ENCODE results near the gene MSX1.

MSX1 gene

DNA sequence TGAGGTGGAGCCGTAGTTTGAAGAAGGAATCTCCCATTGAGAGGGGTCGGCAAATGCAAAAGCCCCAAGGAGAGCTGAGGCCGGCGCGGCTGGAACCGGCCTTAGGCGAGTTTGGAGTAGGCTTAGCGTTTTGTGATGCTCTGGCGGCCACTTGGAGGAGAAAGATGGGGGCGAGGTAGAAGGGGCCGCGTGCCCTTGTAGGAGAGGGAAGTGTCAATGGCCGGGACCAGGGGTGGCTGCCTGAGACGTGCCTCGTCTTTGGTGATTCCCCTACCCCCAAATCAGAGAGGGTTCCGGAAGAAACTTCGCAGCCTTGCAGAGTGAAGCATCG lies 11.7 kb downstream of the MSX1 start:
- no peak for DNase-seq

DNA sequence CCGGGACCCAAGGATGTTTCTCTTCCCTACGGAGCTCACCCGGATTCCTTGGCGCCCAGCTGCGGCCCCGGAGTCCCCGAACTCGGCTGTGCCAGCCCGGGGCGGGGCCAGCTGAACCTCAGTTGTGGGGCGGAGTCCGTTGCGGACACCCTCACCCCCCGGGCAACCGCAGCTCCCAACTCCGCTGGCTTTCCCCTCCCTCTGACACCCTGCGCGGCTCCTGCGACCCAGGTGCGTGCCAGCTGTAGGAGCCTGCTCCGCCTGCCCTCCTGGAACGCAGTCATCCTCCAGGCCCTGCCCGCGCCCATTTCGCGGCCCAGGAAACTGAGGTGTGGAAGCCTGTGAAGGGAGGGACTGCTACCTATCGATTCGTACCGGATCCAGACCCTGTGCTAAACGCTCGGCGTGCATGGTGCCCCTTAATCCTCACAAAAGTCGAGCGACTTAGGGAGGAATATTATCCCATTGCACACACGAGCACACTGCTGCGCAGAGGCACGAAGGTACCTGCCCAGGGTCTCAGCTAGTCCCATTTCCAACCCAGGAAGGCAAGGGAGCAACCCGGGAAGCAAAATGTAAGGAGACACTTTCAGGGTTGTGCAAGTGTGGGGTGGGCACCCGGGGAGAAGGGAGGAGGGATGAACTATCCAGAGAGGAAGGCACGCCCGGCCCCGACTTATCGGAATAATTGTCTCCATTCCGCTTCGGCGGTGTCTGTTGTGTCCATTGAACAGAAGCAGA lies 12.3 kb downstream of the MSX1 start:
- no peak for DNase-seq

DNA sequence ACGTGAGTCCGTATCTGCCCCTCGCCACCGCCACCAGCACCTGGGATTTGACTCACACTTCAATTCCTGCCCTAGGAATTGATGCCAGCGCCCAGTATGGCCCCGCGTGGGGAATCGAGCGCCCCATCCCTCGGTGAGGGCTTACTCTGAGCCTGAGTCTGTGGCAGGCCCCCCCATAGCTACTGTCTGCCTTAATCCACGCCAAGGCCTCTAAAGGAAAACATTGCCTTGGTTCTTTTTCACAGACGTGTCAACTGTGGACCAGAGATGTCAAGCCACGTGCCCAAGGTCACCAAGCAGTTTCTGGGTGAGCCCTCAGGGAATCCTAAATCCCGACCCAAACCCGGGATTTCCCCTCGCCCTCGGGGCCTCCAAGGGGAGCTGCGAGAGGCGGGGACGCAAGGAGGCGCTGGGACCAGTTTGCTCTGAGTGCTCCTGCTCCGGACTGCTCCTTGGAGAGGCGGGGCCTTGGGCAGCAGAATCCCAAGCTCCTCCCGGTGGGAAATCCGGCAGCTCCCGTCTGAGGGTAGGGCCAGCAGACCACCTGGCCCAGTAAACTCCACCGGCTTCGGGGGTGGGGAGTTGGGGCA lies 12.9 kb downstream of the MSX1 start:
- no peak for DNase-seq

DNA sequence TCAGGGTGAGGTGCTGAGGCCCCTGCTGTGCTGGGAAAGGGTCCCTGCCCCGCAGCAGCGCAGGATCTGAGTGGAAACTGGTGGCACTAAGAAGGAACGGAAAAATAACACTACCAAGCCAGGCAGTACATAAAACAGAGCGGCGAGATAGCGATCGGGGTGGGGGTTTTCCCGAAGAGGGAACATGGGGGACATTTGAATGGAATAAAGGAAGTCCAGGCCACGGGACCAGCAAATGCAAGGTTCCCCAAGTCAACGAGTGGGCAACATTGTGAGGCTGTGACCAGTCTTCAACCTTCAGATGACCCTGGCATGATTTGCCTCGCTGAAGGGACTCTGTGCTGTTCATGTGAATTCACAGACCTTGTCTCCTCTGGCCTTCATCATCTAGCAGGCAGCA lies 13.7 kb downstream of the MSX1 start:
- DNase-seq: no peak

DNA sequence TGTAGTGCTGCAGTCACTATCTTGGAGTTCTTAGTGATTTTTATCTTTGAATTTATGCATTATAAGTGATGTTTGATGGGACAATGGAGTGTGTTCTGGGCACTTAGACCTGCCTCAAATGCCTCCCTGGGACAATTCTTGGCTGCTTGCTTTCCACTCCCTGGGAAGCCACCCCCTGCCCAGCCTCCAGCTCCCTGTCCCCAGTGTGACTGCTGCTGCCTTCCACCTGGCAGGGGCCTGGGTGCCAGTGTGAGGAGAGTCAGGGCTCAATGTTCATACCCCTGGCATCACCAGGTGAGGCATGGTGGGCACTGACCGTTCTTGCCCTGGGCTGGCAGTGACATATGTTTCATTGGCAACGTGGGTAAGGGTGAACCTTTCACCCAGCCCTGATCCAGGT lies 14.8 kb downstream of the MSX1 start:
- no peak for DNase-seq

DNA sequence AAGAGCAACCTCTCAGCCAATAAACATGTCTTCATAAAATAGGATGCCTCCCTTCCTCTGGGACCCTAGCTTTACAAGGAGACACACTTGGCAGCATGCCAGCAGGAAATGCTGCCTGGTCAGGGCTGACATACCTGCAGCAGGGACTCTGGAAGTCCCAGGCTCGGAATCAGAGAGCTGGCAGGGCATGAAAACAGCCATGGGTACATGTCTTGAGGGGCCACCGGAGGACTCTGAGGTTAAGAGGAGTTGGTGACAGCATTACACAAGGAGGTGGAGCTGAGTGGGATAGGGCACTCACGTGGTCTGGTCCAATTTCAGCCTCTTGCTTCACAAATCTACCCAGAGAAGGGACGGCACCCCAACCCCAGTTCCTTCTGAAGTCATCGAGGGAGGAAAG lies 15.7 kb downstream of the MSX1 start:
- DNase-seq: no peak

DNA sequence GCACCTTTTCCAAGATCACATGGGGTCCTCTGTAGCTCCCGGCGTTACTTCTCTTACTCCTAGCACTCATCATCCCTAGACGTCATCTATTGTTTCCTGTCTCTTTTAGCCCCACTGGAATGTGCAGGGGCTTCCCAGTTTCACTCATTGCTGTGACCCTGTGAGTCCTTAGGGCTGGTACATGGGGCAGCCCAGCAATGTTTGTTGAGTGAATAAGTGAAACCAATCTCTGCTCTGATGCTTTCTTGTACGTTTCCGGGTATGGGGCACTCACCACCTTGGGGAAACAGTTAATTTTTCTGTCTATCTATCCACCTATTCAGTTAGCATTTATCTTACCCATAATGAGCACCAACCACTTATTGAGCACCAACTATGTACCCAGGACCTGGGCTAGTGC lies 16.1 kb downstream of the MSX1 start:
- DNase-seq: no peak

DNA sequence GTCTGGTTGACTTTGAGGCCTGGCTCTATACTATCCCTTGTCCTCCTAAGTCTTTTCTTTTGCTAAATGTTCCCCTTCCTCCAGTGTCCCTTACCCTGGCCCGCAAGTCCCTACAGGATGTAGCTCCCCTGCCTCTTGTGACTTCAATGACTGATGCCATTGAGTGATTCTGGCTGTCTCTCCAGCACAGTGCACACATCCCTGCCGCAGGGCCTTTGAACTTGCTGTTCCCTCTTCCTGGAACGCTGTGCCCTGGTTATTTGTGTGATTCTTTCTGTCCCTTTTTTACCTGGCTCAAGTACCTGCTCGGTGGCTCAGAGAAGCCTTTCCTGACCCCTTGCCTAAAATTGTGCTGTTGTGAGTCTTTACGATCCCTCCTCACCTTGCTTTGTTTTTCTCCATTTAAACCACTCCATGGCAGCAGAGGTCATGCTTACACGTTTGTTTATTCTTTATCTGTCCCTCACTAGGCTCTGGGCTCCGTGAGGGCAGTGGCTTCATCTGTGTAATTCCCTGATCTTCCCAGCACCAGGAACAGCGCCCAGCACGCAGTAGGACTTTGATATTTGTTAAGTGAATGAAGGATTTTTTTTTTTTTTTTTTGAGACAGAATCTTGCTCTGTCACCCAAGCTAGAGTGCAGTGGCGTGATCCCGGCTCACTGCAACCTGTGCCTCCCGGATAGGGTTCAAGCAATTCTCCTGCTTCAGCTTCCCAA lies 17.6 kb downstream of the MSX1 start:
- no peak for DNase-seq

DNA sequence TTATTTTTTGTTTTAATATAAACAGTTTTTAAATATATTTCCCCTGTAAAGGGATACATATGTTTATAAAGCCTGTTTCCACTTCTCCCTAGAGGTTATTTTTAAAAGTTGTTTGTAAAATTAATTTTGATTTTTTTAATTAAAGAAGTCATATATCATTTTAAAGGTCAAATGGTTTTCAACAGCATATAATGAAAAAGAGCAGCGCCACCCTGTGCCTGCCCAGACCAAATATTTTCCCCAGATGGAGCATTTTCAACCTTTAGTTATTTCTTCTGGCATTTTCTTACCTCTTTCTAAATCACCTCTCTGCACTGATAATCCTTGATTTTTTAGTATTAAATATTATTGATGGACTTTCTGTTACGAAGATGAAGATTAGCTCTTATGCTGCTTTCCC lies 21.0 kb downstream of the MSX1 start:
- DNase-seq: no peak

DNA sequence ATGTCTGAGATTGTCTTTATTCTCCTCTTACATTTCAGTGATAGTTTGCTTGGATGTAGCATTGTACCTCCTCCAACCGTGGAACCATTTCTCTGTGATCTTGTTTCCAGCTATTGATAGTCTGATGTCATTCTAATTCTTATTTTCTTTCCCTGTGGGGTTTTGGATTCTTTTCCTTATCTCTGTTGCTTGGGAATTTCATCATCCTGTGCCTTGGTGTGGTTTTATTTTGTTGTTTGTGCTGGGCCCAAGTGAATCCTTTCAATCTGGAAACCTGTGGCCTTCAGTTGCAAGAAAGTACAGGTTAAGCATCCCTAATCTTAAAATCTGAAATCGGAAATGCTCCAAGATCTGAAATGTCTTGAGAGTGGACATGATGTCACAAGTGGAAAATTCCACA lies 22.0 kb downstream of the MSX1 start:
- DNase-seq: no peak

DNA sequence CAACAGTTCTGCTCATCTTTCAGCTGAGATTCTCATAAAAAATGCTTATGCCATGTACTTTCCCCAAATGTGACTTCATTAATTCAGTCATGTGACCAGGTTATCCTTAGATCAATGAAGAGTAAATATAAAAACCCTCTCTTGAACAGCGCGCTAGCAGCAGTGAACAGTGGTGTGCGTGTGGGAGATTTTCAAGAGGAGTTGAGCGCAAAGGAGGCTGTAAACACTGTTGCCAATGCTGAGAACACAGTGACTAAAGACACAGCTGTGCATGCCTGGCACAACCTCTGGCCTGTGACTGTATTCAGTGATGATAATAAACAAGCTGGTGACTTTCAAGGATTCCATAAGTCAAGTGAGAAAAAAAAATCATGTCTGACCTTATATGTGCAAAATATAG lies 25.1 kb downstream of the MSX1 start:
- no peak for DNase-seq

DNA sequence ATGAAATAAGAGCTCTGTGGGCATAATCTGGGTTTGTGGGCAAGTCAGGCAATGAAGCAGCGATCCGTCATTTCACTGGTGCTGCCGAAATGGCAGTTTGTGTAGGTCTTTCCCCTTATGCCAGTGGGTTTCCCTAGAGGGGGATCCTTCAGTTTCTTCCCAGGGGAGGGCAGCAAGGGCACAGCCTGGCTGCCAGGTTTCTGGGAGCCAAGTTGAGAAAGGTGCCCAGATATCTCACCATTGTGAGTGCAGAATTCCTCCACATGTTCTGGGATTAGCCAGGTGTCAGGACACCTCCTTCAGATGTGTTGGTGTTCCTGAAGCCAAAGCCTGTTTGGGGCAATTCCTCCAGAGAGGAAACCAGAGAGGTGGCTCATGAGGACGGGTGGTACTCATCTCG lies 28.0 kb downstream of the MSX1 start:
- no peak for DNase-seq

DNA sequence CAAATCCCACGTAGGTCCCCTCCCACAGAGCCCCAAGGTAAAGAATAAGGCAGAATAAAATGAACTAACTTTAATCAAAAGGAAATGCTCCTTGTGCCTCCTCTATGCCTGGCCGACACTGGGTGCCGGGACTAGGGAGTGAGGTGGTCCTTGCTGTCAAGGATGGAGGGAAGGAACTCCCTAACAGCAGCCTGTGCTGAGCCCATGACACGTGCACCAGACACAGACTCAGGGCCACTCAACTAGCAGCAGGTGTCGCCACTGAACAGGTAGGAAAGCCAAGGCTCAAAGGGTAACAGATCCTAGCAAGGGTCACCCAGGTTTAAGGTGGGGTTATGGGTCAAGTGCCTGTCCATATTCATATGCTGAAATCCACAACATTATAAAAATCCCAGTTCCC lies 29.2 kb downstream of the MSX1 start:
- DNase-seq: no peak

DNA sequence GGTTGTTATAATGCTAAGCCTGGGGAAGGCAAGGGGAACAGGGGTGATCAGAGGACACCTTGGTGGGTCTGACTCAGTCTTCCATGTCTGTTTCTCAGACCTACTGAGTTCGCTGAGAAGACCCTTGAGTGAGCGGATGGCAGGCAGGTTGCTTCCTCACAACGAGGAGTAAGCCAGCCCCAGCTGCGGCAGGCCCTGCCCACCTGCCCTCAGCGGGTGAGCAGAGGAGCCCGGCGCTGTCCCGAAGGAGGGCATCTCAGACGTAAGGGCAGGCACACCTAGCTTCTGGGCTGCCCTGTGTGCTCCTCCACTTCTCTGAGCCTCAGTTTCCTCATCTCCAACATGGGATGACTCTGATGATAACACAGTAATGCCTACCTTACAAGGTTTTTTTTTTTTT lies 30.3 kb downstream of the MSX1 start:
- DNase-seq: no peak

DNA sequence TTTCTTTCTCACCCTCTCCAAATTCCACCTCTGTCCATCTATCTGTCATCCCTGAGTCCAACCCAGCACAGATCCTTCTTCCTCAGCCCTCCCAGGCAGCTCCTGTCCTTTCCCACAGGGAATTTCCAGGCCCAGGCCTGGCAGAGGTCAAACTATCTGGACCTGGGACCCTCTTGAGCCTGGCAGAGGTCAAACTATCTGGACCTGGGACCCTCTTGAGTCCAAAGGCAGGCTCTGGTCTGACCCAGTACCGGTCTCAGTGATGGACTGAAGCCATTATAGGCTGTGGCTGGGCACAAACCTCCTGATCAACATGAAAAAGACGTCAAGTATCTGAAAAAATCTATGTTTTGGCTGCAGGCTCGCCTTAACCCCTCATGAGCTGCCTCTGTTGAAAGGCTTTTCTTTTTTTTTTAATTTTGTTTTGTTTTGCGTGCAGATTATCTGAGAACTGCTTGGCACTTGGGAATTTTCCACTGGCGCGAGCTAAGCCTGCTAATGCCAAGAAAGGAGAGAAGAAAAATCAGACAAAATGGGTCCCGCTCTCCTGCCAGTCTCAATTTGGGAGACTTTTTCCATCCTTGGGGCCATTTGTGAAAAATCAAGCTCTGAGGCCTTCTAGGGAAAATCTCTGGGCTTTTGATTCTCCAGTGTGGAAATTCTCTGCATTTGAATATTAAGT lies 31.2 kb downstream of the MSX1 start:
- no peak for DNase-seq

DNA sequence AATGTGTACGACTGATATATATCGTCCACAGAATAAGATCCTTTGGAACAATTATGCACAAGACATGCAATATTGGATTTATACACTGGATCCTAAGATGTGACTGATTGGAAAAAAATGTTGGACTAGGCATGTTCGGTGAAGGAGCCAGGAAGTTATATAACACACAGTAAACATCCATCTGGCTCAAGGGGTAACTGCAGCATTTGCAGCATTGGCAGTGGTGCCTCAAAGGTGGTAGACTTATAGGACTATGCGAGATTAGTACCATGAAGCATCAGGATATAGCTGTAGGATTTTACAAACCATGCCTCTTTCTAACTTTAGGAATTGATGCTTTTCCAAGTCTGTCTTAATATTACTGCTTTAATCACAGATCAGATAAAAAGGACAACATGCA lies 34.3 kb downstream of the MSX1 start:
- no peak for DNase-seq

DNA sequence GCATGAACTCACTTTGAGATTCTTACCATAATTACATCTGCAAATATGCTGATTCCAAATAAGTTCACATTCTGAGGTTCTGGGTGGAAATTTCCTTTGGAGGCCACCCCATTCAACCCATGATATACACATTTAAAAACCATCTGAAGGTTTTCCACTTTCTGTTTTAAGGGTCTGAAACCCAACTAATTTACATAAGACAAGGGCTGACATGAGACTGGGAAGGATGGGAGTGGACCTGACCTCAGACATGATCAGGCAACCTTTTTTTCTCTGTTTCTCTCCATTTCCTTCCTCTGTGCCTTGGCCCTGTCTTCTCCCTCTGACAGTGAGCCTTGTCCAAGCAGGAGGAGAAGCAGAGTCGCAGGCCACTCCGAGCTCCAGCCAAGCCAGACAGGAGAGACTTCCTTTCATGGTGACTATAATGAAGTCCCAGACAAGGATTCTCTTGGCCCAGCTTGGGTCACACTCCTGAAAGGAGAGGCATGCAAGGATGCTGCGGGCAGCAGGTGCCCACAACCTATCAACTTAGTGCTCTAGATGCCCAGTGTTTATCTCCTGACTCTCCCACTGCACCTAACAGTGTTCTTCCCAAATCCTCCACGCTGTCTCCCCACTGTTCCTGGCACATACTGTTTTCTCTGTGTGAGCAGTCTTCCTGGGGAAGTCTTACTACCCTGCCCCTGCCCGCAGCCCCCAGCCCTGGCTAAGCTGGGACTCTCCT lies 39.9 kb downstream of the MSX1 start:
- no peak for DNase-seq

DNA sequence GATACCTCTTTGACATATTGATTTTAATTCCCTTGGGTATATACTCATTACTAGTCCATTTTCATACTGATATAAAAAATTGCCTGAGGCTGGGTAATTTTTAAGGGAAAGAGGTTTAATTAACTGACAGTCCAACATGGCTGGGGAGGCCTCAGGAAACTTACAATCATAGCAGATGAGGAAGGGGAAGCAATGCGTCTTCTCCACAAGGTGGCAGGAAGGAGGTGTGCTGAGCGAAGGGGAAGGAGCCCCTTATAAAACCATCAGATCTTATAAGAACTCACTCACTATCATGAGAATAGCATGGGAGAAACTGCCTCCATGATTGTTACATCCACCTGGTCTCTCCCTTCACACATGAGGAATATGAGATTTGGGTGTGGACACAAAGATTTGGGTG lies 42.4 kb downstream of the MSX1 start:
- no peak for DNase-seq

DNA sequence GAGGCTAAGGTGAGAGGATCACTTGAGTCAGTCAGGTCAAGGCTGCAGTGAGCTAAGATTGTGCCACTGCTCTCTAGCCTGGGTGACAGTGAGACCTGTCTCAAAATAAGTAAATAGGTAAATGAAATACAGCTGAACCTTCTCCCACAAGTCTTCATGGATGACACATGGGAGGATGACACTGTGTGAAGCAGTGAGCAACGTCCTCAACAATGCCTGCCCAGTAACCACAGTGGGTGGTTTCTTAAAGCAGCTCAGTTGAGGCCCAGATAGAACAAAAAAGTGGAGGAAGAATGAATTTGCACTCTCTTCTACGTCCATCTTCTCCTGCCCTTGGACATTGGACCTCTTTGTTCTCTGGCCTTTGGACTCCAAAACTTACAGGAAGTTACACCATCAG lies 52.7 kb downstream of the MSX1 start:
- DNase-seq: no peak

DNA sequence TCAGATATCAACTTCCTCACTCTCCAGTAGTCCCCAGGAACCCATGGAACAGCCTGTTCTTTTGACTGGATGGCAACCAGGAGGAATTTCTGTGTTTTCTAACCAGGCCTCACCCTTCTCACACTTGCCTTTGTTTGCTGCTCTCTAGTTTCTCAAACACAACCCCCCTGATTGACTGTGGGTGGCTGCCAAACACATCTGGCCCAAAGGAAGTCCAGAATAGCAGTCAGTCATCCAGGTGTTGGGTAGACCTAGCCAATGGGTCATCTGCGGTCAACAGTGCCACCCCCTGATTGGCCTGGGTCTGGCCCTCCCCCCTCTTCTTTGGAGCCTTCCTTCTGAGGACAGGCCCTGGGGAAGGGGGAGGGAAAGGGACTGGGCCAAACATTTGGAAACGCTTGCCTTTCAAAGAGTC lies 53.7 kb downstream of the MSX1 start:
- DNase-seq: no peak

Measured in MV-4-11 (cell line).